GM23338 (cell line): ENCODE results near the gene SPECC1L. TPM values are rescaled to one million over a fixed set of nuclear protein-coding genes. Genes with fewer than 3 reads are reported as not detected.

ENCODE experiments used
- ATAC-seq: fragments of 200-7000 bp; cut with Tn5 transposase; 3 replicates; pipeline ENCODE4 v1.9.1; 2020
- DNase-seq: peaks from one replicate; pipeline ENCODE4 v3.0.0-alpha.2; 2015; ENCODE audit warnings: low spot score
- H2AFZ ChIP-seq: fragments of 200-600 bp; sonication (generic); 2 replicates; pipeline ENCODE4 v1.8.0; 2016; ENCODE audit warnings: antibody characterized with exemption, mild to moderate bottlenecking, moderate library complexity
- H3F3A ChIP-seq: fragments of 200-600 bp; sonication (generic); replicated peaks from 2 replicates; pipeline ENCODE4 v1.8.0; 2017; ENCODE audit warnings: antibody characterized with exemption, mixed run types, low read depth
- H3K27ac ChIP-seq: fragments of 200-600 bp; sonication (generic); 2 replicates; pipeline ENCODE4 v1.6.1; 2016; ENCODE audit warnings: low read depth
- H3K27me3 ChIP-seq: fragments of 200-600 bp; sonication (generic); 2 replicates; pipeline ENCODE4 v1.8.0; 2016; ENCODE audit warnings: mild to moderate bottlenecking, mixed run types, moderate library complexity; ENCODE audit not compliant: insufficient read depth
- H3K36me3 ChIP-seq: fragments of 200-600 bp; sonication (generic); 2 replicates; pipeline ENCODE4 v1.8.0; 2016; ENCODE audit warnings: mild to moderate bottlenecking; ENCODE audit not compliant: insufficient read depth
- H3K4me1 ChIP-seq: fragments of 200-600 bp; sonication (generic); 2 replicates; pipeline ENCODE4 v1.8.0; 2016; ENCODE audit warnings: mild to moderate bottlenecking, moderate library complexity; ENCODE audit not compliant: insufficient read depth
- H3K4me2 ChIP-seq: fragments of 200-600 bp; sonication (generic); 2 replicates; pipeline ENCODE4 v1.7.1; 2017; ENCODE audit warnings: mixed run types
- H3K4me3 ChIP-seq: fragments of 200-600 bp; sonication (generic); 2 replicates; pipeline ENCODE4 v1.6.1; 2016; ENCODE audit warnings: mixed run types
- H3K79me2 ChIP-seq: fragments of 200-600 bp; sonication (generic); replicated peaks from 2 replicates; pipeline ENCODE4 v1.8.0; 2017; ENCODE audit warnings: mild to moderate bottlenecking; ENCODE audit not compliant: insufficient read depth
- H3K9me2 ChIP-seq: fragments of 200-600 bp; sonication (generic); 2 replicates; pipeline ENCODE4 v1.8.0; 2017; ENCODE audit not compliant: insufficient read depth
- H4K20me1 ChIP-seq: fragments of 200-600 bp; sonication (generic); replicated peaks from 2 replicates; pipeline ENCODE4 v1.8.0; 2017; ENCODE audit warnings: mild to moderate bottlenecking; ENCODE audit not compliant: insufficient read depth
- H3K27ac Mint-ChIP-seq: 2 replicates; pipeline ENCODE4 v1.8.0; 2020; ENCODE audit warnings: inconsistent platforms, mild to moderate bottlenecking, moderate library complexity, mixed read lengths
- H3K27me3 Mint-ChIP-seq: 3 replicates; pipeline ENCODE4 v1.8.0; 2022; ENCODE audit warnings: low read depth, mild to moderate bottlenecking, moderate library complexity, mixed read lengths, inconsistent platforms; ENCODE audit not compliant: insufficient read depth, poor library complexity
- H3K36me3 Mint-ChIP-seq: 3 replicates; pipeline ENCODE4 v1.8.0; 2021; ENCODE audit warnings: low read depth, mild to moderate bottlenecking, inconsistent platforms, moderate library complexity, mixed read lengths
- H3K4me1 Mint-ChIP-seq: 3 replicates; pipeline ENCODE4 v1.8.0; 2020; ENCODE audit warnings: mild to moderate bottlenecking, inconsistent platforms, mixed read lengths
- H3K4me3 Mint-ChIP-seq: 3 replicates; pipeline ENCODE4 v1.8.0; 2021; ENCODE audit warnings: moderate library complexity, mild to moderate bottlenecking, inconsistent platforms, mixed read lengths
- H3K9me3 Mint-ChIP-seq: 3 replicates; pipeline ENCODE4 v1.8.0; 2020; ENCODE audit warnings: moderate library complexity, mild to moderate bottlenecking, inconsistent platforms, mixed read lengths
- EZH2 ChIP-seq: fragments of 200-600 bp; sonication (generic); IDR thresholded peaks from one replicate; pipeline ENCODE4 v1.8.0; 2017; ENCODE audit warnings: antibody characterized with exemption, mild to moderate bottlenecking, low read depth; ENCODE audit not compliant: unreplicated experiment
- EZH2phosphoT487 ChIP-seq: fragments of 200-600 bp; sonication (generic); IDR thresholded peaks from one replicate; pipeline ENCODE4 v1.8.1; 2018; ENCODE audit warnings: antibody characterized with exemption; ENCODE audit not compliant: unreplicated experiment
- JUNB ChIP-seq: IDR thresholded peaks from one replicate; pipeline ENCODE4 v1.6.1; 2016; ENCODE audit warnings: antibody characterized with exemption; ENCODE audit not compliant: unreplicated experiment
- NANOG ChIP-seq: IDR thresholded peaks from 2 replicates; pipeline ENCODE4 v1.6.1; 2016; ENCODE audit warnings: antibody characterized with exemption, borderline replicate concordance
- POLR2AphosphoS5 ChIP-seq: IDR thresholded peaks from 2 replicates; pipeline ENCODE4 v1.6.1; 2016; ENCODE audit warnings: antibody characterized with exemption, low read depth
- ZNF114 ChIP-seq: fragments of 250-450 bp; sonication (Bioruptor Pico); IDR thresholded peaks from 2 replicates; pipeline ENCODE4 v1.5.0; 2020; ENCODE audit warnings: mild to moderate bottlenecking, moderate library complexity
- polyA plus RNA-seq: library from polyadenylated mRNA; unstranded; fragments of >200 nt; fragmentation: Nextera tagmentation; extraction: Ambion mirVana; gene quantifications from 2 replicates; pipeline ENCODE4 v1.2.1, GENCODE V29; 2016
- total RNA-seq: library from RNA; depleted of rRNA; stranded (reverse); fragments of >200 nt; shearing (Covaris generic); gene quantifications from 2 replicates; pipeline ENCODE4 v1.2.3, GENCODE V29; 2014
- TF ChIP-seq, protein P1 (sequence below), 2 experiments: fragments of 200-600 bp in 1 of 2; sonication (generic) in 1 of 2; conservative IDR thresholded peaks; 2 replicates each; pipeline versions ENCODE4 v1.5.1 to v1.6.1; 2016 to 2017; ENCODE audit warnings: antibody characterized with exemption in 2 of 2, low read depth in 2 of 2, mild to moderate bottlenecking in 2 of 2, moderate library complexity in 1 of 2
- TF ChIP-seq, protein P2 (sequence below): IDR thresholded peaks from 2 replicates; pipeline ENCODE4 v1.6.1; 2016; ENCODE audit warnings: antibody characterized with exemption
- TF ChIP-seq, protein P3 (sequence below): fragments of 250-450 bp; sonication (Bioruptor Pico); IDR thresholded peaks from 2 replicates; pipeline ENCODE4 v1.5.0; 2020; ENCODE audit warnings: mild to moderate bottlenecking, moderate library complexity

Gene SPECC1L
- total and polyA plus RNA-seq, 2 experiments from 2014 or later = 24.3 to 44.7 TPM

DNA sequence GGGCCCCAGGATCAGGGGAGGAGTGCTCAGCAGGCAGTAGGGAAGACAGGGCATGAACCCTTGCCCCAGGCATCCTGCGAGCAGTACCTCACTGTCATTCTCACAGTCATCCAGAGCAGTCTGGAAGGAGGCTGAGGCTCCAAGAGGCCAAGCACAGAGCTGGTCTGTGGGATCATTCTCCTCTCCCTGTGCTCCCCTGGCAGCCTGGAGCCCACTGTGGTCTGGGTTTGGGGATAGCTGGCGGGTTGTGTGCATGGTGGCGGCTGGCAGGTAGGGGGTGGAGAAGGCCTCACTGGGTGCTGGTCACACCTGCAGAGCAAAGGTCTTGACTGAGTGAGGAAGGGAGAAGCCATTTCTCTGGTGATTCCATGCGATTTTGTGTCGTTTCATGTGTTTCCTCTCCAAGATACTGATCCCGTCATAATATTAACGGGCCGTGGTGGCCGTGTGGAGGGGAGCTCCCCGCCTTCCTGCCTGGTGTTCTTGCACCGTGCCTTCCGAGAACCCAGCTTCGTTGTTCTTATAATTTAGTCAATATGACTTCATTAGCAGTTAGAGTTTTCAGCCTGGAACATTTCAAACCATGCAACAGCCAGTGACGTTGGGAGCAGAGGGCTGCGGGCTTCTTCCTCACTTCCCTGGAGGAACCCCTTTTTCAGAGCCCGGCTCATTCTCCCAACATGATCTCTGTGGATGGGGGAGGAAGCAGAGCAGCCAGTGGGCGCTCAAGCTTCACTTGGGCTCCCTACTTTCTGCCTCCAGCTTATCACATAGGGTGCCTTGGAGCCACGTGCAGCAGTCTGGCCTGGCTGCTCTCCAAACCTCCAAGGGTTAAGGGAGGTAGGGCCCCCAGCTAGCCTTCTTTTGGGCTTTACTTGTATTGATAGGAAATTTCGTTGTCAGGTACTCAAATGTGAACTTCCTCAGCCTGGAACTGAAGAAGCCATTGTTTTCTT lies 136.0 kb downstream of the SPECC1L start:
- Histone ChIP-seq H3K36me3 (no peaks in the 10 kb centered on the region), H3F3A (no peaks in the 10 kb centered on the region), H3K4me3 (no peak overlapping the region), H3K4me2 (no peak overlapping the region), H4K20me1 (peaks cover 3% of the 10 kb centered on the region), H3K4me1 (0 out of 2 replicates have a peak, but pooled peaks cover 9% of the 10 kb centered on the region), H3K27me3 (no peaks in the 10 kb centered on the region), H2AFZ (no peak overlapping the region), H3K79me2 (no peaks in the 10 kb centered on the region), H3K9me2 (no peaks in the 10 kb centered on the region), H3K27ac (0 out of 2 replicates have a peak overlapping the region, but pooled peaks have one; percentile 21)
- Mint-ChIP-seq H3K27ac (peak overlapping the region; percentile 92), H3K36me3 (peaks cover 24% of the 10 kb centered on the region), H3K9me3 (no peaks in the 10 kb centered on the region), H3K27me3 (peaks cover 22% of the 10 kb centered on the region), H3K4me1 (peaks cover 20% of the 10 kb centered on the region), H3K4me3 (no peak overlapping the region; the same call in 2 of the 3 replicates)
- ATAC-seq (peak; percentile 50), DNase-seq (no peak)
- TF ChIP-seq NANOG = no peak
- TF ChIP-seq, protein P1, sequence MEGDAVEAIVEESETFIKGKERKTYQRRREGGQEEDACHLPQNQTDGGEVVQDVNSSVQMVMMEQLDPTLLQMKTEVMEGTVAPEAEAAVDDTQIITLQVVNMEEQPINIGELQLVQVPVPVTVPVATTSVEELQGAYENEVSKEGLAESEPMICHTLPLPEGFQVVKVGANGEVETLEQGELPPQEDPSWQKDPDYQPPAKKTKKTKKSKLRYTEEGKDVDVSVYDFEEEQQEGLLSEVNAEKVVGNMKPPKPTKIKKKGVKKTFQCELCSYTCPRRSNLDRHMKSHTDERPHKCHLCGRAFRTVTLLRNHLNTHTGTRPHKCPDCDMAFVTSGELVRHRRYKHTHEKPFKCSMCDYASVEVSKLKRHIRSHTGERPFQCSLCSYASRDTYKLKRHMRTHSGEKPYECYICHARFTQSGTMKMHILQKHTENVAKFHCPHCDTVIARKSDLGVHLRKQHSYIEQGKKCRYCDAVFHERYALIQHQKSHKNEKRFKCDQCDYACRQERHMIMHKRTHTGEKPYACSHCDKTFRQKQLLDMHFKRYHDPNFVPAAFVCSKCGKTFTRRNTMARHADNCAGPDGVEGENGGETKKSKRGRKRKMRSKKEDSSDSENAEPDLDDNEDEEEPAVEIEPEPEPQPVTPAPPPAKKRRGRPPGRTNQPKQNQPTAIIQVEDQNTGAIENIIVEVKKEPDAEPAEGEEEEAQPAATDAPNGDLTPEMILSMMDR (conservative IDR thresholded peaks at IDR 0.05; ENCODE audit: low read depth in 2 of 2) = 0 out of 4 replicates have a peak, but pooled peaks of 1 of the 2 experiments have one; percentile 11

DNA sequence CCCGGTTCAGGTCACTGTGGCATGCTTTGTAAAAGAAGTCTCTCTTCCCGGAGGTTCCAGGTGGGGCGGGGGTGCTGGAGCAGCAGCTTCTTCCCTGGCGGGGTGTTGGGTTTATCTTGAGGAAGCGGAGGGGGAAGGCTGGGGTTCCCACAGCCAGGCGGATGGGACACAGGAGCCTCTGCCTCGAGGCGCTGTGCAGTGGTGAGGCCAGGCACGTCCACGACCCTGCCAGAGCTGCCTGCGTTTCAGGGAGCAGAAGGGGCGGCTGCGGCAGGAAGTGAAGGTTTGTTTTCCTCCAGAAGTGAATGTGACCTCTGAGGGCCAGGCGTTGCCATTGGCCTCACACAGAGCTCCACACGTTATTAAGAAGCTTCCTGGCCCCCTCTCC lies 136.6 kb downstream of the SPECC1L start:
- Histone ChIP-seq H3K4me1 (0 out of 2 replicates have a peak, but pooled peaks cover 9% of the 10 kb centered on the region), H4K20me1 (peaks cover 3% of the 10 kb centered on the region), H3K4me2 (no peak overlapping the region), H3K36me3 (no peaks in the 10 kb centered on the region), H3K79me2 (no peaks in the 10 kb centered on the region), H3F3A (no peaks in the 10 kb centered on the region), H3K9me2 (no peaks in the 10 kb centered on the region), H3K27me3 (no peaks in the 10 kb centered on the region), H2AFZ (no peak overlapping the region), H3K4me3 (no peak overlapping the region), H3K27ac (0 out of 2 replicates have a peak overlapping the region, but pooled peaks have one; percentile 21)
- H3K27me3 Mint-ChIP-seq = peaks cover 22% of the 10 kb centered on the region
- H3K9me3 Mint-ChIP-seq = no peaks in the 10 kb centered on the region
- ATAC-seq (peak; percentile 43), DNase-seq (peak; percentile 23)
- H3K27ac Mint-ChIP-seq = peak overlapping the region; percentile 92
- H3K36me3 Mint-ChIP-seq = peaks cover 24% of the 10 kb centered on the region
- peaks cover 20% of the 10 kb centered on the region for H3K4me1 Mint-ChIP-seq
- H3K4me3 Mint-ChIP-seq = no peak overlapping the region; the same call in 2 of the 3 replicates
- TF ChIP-seq, protein P2, sequence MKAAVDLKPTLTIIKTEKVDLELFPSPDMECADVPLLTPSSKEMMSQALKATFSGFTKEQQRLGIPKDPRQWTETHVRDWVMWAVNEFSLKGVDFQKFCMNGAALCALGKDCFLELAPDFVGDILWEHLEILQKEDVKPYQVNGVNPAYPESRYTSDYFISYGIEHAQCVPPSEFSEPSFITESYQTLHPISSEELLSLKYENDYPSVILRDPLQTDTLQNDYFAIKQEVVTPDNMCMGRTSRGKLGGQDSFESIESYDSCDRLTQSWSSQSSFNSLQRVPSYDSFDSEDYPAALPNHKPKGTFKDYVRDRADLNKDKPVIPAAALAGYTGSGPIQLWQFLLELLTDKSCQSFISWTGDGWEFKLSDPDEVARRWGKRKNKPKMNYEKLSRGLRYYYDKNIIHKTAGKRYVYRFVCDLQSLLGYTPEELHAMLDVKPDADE = no peak
- TF ChIP-seq EZH2phosphoT487 (no peak), JUNB (no peak), ZNF114 (no peak), EZH2 (no peak), POLR2AphosphoS5 (no peak)
- TF ChIP-seq, protein P3, sequence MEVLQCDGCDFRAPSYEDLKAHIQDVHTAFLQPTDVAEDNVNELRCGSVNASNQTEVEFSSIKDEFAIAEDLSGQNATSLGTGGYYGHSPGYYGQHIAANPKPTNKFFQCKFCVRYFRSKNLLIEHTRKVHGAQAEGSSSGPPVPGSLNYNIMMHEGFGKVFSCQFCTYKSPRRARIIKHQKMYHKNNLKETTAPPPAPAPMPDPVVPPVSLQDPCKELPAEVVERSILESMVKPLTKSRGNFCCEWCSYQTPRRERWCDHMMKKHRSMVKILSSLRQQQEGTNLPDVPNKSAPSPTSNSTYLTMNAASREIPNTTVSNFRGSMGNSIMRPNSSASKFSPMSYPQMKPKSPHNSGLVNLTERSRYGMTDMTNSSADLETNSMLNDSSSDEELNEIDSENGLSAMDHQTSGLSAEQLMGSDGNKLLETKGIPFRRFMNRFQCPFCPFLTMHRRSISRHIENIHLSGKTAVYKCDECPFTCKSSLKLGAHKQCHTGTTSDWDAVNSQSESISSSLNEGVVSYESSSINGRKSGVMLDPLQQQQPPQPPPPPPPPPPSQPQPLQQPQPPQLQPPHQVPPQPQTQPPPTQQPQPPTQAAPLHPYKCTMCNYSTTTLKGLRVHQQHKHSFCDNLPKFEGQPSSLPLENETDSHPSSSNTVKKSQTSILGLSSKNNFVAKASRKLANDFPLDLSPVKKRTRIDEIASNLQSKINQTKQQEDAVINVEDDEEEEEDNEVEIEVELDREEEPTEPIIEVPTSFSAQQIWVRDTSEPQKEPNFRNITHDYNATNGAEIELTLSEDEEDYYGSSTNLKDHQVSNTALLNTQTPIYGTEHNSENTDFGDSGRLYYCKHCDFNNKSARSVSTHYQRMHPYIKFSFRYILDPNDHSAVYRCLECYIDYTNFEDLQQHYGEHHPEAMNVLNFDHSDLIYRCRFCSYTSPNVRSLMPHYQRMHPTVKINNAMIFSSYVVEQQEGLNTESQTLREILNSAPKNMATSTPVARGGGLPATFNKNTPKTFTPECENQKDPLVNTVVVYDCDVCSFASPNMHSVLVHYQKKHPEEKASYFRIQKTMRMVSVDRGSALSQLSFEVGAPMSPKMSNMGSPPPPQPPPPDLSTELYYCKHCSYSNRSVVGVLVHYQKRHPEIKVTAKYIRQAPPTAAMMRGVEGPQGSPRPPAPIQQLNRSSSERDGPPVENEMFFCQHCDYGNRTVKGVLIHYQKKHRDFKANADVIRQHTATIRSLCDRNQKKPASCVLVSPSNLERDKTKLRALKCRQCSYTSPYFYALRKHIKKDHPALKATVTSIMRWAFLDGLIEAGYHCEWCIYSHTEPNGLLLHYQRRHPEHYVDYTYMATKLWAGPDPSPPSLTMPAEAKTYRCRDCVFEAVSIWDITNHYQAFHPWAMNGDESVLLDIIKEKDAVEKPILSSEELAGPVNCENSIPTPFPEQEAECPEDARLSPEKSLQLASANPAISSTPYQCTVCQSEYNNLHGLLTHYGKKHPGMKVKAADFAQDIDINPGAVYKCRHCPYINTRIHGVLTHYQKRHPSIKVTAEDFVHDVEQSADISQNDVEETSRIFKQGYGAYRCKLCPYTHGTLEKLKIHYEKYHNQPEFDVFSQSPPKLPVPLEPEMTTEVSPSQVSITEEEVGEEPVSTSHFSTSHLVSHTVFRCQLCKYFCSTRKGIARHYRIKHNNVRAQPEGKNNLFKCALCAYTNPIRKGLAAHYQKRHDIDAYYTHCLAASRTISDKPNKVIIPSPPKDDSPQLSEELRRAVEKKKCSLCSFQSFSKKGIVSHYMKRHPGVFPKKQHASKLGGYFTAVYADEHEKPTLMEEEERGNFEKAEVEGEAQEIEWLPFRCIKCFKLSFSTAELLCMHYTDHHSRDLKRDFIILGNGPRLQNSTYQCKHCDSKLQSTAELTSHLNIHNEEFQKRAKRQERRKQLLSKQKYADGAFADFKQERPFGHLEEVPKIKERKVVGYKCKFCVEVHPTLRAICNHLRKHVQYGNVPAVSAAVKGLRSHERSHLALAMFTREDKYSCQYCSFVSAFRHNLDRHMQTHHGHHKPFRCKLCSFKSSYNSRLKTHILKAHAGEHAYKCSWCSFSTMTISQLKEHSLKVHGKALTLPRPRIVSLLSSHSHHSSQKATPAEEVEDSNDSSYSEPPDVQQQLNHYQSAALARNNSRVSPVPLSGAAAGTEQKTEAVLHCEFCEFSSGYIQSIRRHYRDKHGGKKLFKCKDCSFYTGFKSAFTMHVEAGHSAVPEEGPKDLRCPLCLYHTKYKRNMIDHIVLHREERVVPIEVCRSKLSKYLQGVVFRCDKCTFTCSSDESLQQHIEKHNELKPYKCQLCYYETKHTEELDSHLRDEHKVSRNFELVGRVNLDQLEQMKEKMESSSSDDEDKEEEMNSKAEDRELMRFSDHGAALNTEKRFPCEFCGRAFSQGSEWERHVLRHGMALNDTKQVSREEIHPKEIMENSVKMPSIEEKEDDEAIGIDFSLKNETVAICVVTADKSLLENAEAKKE (CRISPR knock-in tag) = no peak
